ENCODE results near the gene ALS2. TPM values are rescaled to one million over a fixed set of nuclear protein-coding genes. Genes with fewer than 3 reads are reported as not detected.

ALS2 gene
- polyA plus RNA-seq, 1 of the 3 experiments (the other 2 are of a cell fraction) = 11.6 TPM

- TF ChIP-seq RXRA (IDR thresholded peaks at IDR 0.05; ENCODE audit: borderline replicate concordance, low read depth) = peak; percentile 76
- TF ChIP-seq ELF1 (IDR thresholded peaks at IDR 0.05) = no peak
- TF ChIP-seq IRF3 (IDR thresholded peaks at IDR 0.05; ENCODE audit: low read depth, low read length) = no peak
- TF ChIP-seq CHD2 (IDR thresholded peaks at IDR 0.05; ENCODE audit: low read length, partially characterized antibody) = no peak
- TF ChIP-seq REST (IDR thresholded peaks at IDR 0.05; ENCODE audit: low read depth, low read length) = peak; percentile 9; the same call in 1 of the 2 replicates
Observed at GRCh38 chr2:201697899-201698298, 82.8 kb downstream of the ALS2 start (continued).

GRCh38 chr2:201696151-201696659 lies 84.5 kb downstream of the ALS2 start:
- Histone ChIP-seq H3K4me1 (ENCODE audit: control insufficient read depth in 1 of 2, insufficient read depth in 2 of 2, low read depth in 1 of 2, low read length in 1 of 2) (peaks cover 21 to 47% of the 10 kb centered on the region in 2 experiments), H3K27me3 (ENCODE audit: insufficient read depth) (no peaks in the 10 kb centered on the region), H3K79me2 (ENCODE audit: insufficient read depth) (peaks cover 9% of the 10 kb centered on the region; the same call in 1 of the 2 replicates), H3K4me2 (peak overlapping the region; percentile 72), H3K9me2 (no peaks in the 10 kb centered on the region), H3K9ac (peak overlapping the region; percentile 66; the same call in 1 of the 2 replicates), H3K4me3 (ENCODE audit: low read depth in 2 of 2, low read length in 1 of 2) (no peak overlapping the region), H3K9me3 (no peaks in the 10 kb centered on the region), H3F3A (replicated peaks; ENCODE audit: insufficient read depth) (peaks cover 50% of the 10 kb centered on the region), H4K20me1 (ENCODE audit: insufficient read depth) (no peaks in the 10 kb centered on the region), H2AFZ (ENCODE audit: low read depth) (peak overlapping the region; percentile 45), H3K27ac (ENCODE audit: low read depth in 2 of 2, low read length in 1 of 2) (peak overlapping the region; percentile 89 to 96), H3K36me3 (replicated peaks in 1 of 2; ENCODE audit: control insufficient read depth in 1 of 2, insufficient read depth in 2 of 2, low read length in 1 of 2) (peaks cover 10 to 17% of the 10 kb centered on the region in 2 experiments)
- DNase-seq = no peak
- POLR2A ChIA-PET = no interaction called here
- WGBS (ENCODE audit: low lambda C conversion rate) = 14% methylated on average over 6 of the region's 6 CpGs
- CTCF ChIA-PET = interaction anchor here (1.0 kb wide), 1 partner anchor 16 kb away, joined by 3 read pairs; no protein-coding TSS in a partner anchor
- TF ChIP-seq IRF3 (IDR thresholded peaks at IDR 0.05; ENCODE audit: low read depth, low read length) = no peak
- peak; percentile 70 for TF ChIP-seq GABPA (IDR thresholded peaks at IDR 0.05; ENCODE audit: low read depth)
- peak; percentile 85 for TF ChIP-seq NFIC (IDR thresholded peaks at IDR 0.05; ENCODE audit: borderline replicate concordance)
- no peak for TF ChIP-seq NRF1 (IDR thresholded peaks at IDR 0.05; ENCODE audit: low read depth, low read length)
- no peak for TF ChIP-seq SMC3 (IDR thresholded peaks at IDR 0.05; ENCODE audit: low read depth, low read length)
- peak; percentile 86 for TF ChIP-seq FOXM1 (IDR thresholded peaks at IDR 0.05; ENCODE audit: low read depth)
- TF ChIP-seq MXI1 (IDR thresholded peaks at IDR 0.05; ENCODE audit: low read depth, low read length) = no peak
- TF ChIP-seq YY1 (IDR thresholded peaks at IDR 0.05; ENCODE audit: low read depth) = peak; percentile 67; the same call in 1 of the 2 replicates
- TF ChIP-seq FOSL2 (IDR thresholded peaks at IDR 0.05; ENCODE audit: borderline replicate concordance, low read depth) = peak; percentile 91
- TF ChIP-seq CTCF (IDR thresholded peaks at IDR 0.05) = no peak
- TF ChIP-seq REST (IDR thresholded peaks at IDR 0.05; ENCODE audit: low read depth, low read length) = 0 out of 2 replicates have a peak, but pooled peaks have one; percentile 27
- no peak for TF ChIP-seq ELF1 (IDR thresholded peaks at IDR 0.05)
- TF ChIP-seq EZH2phosphoT487 (IDR thresholded peaks at IDR 0.05; ENCODE audit: borderline replicate concordance, low read depth) = no peak
- no peak for TF ChIP-seq TAF1 (IDR thresholded peaks at IDR 0.05; ENCODE audit: borderline replicate concordance, low read depth, low read length)
- no peak for TF ChIP-seq RAD21 (IDR thresholded peaks at IDR 0.05; ENCODE audit: low read length)
- TF ChIP-seq MEF2A (IDR thresholded peaks at IDR 0.05; ENCODE audit: borderline replicate concordance, low read depth) = 0 out of 2 replicates have a peak, but pooled peaks have one; percentile 39
- TF ChIP-seq FOXJ3 (CRISPR knock-in tag; IDR thresholded peaks at IDR 0.05) = no peak
